Fibroblast of skin of back (primary cell): ENCODE results near the gene C13orf46.

Experiments used
- DNase-seq: peaks from one replicate; pipeline ENCODE4 v3.0.0-alpha.2; 2013

The C13orf46 gene

DNA sequence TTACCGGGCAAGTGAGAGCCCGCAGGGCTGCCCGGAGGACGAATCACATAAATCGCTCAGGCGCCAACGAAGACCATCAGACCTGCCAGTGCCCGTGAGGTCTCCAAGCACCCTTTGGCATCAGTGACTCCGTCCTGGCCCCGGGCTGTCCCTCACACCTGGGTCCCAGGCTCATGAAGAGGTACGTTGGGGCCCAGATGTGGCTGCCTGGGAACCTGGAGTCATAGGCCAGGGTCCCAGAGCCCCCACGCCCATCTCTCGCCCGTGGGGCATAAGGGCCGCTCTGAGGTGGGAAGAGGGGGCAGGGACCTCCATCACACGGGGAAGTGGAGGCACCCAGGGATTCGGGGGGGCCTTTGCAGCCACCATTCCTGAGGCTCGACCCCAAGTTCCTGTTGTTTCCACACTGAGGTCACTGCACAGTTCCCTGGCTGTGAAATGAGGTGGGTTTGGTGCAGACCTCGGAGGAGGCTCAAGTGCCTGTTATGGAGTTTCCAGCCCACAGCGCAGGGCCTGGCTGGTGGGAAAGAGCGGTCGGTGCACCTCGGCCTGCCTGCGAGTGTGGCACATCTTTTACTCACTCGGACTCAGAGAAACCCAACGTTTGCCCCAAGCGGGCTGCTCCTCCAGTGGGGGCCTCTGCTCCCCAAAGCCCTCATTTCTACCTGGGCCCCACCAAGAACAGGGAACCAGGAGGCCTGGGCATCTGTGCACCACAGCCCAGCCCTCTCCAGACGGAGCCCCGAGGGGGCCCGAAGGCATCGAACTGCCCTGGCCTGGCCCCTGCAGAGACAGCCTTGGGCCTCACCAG lies 35.9 kb upstream of the C13orf46 start:
- no peak for DNase-seq

DNA sequence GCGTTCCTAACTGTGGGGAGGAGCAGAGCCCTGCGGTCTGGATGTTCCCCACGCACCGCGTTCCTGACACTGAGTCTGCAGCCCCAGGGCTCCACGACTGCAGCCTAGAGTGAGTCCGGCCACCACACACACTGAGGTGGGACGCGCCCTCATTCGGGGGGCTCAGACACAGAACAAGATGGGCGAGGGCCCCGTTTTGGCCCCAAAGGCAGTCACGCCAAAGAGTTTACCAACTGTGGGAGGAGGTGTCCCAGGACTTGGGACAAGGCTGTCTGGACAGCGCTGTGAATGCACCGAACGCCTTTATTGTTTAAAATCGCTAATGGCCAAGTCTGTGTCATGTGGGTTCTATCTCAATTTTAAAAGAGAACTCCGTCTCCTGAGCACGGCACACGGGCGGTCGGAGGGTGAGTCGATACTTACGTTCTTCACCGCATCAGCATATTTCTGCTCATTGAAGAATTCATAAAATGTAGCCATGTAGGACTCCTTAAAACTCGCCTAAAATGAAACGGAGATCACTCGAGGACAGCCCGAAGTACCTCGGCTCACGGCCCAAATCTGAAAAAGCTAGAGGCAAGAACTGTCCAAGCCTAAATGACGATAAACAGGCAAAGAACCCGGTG lies 35.2 kb upstream of the C13orf46 start:
- no peak for DNase-seq

DNA sequence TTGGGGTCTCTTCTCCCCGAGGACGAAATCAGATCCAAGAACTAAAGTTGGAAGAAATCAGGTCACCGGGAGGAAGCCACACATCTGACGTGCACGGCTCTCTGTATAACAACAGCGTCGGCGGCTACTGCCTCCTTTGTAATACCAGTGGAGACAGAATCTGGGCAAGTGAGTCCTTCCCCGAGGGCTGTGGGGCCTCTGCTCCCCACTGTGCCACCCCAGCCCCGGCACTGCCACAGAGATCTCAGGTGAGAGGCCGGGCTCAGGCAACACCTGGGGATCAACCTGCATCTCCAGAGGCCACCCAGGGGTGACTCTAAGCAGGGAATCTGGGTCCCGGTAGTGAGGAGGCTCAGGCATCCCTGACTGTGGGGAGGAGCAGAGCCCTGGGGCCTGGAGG lies 33.7 kb upstream of the C13orf46 start:
- no peak for DNase-seq

DNA sequence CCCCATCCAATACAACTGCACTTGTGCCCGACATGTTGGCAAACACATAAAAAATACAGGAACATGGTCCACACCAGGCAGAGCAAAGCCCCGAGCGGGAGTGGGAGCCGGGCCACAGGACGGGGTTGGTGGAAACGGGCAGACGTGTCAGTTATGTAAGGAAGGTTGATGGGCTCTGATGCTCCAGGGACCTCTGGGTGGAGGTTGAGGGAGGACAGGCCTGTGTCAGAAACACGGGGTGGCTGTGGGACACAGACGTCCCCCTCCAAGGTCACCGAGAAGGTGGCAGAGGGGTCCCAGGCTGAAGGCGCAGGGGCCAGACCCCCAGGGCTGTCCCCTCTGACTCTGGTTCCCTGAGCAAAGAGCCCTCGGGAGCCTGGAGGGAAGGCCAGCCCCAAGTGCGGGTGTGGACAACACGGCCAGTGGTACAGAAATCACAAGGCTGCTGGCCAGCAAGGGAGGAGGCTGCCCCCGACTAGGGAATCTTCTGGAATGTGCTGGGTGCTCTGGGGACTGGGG lies 31.4 kb upstream of the C13orf46 start:
- no peak for DNase-seq

DNA sequence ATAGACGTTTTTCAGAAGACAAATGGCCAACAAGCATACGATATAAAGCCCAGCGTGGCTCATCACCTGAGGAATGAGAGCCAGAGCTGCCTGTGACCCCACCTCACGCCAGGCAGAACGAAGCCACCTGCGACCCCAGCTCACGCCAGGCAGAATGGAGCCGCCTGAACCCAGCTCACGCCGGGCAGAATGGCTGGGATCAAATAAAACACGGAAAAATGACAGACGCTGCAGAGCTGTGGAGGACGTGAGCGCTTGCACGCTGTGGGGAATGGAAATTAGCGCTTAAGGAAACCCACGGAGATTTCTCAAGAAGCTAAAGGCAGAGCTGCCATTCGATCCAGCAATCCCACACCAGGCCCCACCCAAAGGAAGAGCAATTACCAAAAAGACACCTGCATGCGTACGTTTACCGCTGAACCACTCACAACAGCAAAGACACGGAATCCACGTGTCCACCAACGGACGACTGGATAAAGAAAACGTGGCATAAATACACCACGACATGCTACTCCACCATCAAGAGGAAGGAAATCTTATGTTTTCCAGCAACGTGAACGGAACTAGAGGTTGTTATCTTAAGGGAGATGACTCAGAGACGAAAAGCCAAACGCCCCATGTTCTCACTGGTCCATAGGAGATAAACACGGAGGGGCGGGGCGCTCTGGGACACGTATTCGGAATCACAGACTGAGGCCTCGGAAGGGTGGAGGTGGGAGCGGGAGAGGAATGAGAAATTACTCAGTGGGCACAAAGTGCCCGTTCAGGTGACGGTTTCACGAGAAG lies 30.7 kb upstream of the C13orf46 start:
- peak; percentile 54 for DNase-seq

DNA sequence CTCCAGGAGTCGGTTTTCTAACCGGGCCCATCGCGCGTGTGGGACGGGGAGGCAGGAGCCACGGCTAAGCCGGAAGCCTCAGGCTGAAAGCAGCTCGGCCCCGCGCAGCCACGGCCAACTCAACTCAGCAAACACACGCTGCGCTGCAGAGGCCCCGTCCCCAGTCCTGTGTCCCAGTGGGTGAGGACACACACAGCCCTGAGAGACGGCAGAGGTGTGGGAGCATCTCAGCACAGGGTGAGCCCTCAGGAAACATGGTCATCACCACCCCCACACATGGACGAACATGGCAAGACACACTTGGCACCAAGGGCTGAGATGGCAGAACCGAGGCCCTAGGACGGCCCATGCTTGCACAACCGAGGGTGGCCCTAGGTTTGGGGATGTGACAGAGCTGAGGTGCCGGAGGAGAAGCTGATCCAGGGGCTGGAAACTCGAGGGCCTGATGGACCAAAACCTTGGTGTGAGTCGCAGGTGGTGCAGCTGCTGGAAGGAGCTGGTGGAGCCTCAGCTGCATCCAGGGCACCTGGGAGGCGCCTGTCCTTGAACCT lies 29.0 kb upstream of the C13orf46 start:
- DNase-seq, result no peak

DNA sequence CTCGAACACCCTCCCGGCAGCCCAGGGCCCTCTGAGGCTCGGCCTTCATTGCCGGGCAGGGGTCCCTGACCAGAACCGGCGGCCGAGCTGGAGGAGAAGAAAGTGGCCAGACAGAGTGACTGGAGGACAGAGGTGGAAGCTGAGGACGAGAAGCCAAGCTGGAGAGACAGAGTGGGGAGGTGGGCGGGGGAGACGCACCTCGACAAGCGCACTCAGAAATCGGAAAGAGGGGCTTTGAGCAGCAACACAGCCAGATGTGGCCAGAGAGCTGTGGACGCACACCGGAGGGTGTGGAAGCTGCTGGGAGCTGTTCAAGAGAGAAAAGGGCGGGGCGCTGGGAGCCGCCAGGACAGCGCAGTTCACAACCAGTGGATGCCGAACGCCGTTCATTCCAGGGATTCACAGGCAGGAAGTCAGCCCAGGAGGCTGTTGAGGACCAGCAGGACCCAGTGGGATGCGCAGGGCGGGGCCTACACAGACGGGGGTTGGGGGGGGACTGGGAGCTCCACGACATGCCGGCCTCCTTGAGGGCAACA lies 28.2 kb upstream of the C13orf46 start:
- peak; percentile 31 for DNase-seq

DNA sequence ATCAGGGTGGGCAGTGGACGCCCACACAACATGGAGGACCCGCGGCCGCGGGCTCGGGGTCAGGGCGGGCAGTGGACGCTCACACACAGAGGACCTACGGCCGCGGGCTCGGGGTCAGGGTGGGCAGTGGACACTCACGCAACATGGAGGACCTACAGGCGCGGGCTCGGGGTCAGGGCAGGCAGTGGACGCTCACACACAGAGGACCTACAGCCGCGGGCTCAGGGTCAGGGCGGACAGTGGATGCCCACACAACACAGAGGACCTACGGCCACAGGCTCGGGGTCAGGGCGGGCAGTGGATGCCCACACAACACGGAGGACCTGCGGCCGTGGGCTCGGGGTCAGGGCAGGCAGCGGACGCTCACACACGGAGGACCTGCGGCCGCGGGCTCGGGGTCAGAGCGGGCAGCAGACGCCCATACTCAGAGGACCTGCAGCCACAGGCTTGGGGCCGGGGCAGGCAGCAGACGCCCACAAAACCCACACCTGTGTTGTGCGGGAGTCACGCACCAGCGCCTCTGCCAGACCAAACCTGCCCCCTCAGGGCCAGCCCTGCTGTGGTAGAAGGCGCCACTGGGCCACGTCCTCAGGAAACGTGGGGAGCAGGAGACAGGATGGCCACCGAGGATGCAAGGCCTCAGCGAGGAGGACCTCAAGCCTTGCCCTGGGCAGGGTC lies 27.6 kb upstream of the C13orf46 start:
- DNase-seq, result no peak

DNA sequence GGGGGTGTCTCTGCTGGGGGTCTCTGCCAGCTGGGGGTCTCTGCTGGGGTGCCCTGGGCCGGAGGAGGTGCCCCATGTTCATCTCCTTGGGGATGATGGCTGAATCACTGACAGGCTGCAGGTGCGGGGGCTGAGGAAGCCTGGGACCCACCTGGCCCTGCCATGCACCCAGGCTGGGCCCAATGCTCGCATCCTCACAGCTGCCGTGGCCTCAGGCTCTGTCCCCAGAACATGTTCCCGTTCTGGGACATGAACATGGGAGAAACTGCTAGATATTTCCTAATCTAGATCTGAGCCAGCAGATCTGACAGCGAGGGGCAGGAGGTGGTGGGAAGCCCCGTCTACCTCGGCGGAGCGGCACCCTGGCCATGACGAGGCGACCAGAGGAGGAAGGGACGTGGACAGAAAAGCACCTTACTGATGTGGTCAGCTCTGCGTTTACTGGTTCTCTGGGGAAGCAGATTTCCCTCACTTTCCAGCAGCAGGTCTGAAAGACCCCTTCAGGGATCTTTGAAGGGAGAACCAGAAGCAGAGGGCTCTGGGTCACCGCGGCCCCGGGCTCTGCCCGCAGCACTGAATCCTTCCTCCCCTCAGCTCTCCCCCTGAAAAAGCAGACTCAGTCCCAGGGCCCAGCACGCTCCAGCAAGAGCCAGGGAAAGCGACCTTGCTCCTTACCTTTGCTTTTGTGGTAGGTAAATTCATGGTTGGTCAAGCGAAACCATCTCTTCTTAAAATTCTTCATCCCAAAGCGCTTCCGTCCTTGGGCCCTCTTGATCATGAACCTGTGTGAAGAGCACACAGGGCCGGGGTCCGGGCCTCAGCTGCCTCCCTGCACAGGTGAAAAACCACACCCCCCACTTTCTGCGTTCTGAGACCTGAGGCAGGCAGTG lies 26.5 kb upstream of the C13orf46 start:
- no peak for DNase-seq

DNA sequence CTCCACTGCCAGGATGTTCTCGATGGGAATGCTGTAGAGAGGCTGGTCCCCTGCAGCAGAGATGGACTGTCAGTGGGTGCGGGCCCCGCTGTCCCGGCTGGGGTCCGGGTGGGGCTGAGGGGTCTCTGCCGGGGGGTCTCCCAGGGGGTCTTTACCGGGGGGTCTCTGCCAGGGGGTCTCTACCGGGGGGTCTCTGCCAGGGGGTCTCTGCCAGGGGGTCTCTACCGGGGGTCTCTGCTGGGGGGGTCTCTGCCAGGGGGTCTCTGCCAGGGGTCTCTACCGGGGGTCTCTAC lies 25.7 kb upstream of the C13orf46 start:
- DNase-seq, result no peak

DNA sequence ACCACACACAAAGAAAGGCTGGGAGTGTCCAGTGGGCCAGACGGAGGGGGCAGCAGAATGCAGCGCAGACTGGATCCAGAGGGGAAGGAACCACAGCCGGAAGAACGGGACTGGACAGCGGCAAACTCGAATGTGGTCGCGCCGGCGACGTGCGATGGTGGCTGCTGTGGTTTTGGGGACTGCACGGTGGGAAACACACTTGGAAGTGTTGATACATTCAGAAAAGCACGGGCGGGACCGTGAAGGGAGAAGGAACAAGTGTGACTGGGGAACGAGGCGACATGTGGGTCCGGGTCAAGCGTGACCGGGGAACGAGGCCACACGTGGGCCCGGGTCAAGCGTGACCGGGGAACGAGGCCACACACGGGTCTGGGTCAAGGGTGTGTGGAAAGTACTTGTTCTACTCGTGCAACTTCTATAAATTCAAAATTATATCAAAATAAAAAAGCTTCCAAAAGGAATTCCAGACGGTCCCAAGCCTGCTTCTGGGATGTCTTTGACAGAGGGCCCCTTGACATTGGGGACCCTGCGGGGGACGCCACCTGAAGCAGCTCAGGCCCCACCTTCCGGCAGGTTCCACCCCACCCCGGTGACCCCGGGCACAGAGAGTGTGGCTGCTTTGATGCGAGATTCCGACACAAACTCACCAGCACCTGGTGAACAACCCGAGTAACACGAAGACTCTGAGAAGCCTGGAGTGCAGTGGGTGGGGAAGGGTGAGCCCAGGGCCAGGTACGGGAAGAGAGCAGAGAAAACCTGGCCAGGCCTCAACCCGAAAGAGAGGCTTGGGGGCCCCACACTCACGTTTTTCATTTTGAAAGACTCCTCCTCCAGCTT lies 25.1 kb upstream of the C13orf46 start:
- no peak for DNase-seq

DNA sequence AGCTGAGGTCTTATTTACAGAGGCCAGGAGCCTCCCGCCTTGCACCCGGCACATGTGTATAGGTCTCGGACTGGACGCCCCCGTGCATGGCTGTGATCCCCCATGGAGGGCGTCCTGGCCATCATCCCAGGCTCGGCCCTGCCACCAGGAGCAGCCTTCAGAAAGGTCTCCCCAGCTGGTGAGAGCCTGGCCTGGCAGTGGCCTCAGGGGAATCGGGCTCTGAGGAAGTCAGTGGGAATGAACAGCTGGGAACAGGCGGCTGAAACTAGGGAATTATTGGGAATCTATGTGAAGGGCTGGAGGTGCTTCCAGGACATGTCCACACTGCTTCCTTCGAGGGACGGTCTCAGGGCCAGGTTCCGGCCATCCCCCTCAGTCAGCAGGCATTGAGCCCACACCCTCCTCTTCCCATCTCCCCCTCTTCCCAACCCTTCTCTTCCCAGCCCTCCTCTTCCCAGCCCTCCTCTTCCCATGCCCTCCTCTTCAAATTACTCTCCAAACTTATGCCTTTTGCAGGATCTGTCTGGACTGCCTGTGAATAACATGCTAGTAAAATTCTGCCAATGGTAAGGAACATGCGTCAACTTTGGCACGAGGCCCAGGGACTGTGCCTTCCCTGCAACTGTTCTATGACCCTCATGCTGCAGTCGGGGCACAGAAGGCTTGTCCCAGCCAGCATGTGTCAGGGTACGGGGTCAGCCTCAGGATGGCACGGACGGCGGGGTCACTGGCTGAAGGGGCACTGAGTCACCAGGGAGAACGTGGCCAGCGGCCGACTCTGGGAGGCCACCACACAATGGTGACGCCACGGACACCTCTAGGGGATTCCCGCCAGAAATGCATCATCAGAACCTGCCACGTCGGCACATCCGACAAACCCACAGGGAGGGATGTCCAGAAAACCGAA lies 24.2 kb upstream of the C13orf46 start:
- peak; percentile 50 for DNase-seq

DNA sequence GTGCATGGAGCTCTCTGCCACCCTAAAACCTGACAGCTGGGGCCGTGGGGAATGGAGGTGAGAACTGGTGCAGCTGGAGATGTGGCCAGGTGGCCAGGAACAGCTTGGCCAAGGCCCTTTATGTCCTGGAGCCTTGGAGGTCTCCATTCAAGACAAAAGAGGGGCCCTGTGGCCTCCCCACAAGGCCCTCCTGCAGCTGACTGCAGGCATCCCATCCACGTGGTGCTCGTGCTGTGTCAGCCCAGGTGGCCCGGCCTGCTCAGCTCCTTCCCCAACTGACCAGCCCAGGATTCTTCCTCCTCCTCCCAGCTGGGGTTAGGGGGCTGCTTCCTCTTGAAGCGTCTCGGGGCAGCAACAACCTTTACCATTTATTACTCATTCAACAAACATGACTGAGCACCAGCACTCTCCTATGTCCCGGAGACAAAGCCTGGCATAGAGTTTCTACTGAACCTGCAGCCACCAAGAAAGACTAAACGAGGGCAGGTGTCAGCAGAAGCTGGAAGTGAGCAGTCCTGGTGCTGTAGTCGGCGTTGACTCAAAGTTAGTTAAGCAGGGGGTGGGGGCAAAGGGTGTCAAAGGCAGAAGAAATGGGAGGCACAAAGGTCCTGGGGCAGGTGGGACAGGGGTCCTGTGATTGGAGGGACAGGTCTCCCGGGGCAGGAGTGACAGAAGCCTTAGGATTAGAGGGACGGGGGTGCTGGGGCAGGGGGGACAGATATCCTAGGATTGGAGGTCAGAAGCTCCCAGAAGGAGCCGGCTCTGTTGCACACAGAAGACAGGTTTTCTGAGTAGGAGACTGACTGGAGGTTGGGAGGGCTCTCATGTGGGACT lies 23.3 kb upstream of the C13orf46 start:
- no peak for DNase-seq

DNA sequence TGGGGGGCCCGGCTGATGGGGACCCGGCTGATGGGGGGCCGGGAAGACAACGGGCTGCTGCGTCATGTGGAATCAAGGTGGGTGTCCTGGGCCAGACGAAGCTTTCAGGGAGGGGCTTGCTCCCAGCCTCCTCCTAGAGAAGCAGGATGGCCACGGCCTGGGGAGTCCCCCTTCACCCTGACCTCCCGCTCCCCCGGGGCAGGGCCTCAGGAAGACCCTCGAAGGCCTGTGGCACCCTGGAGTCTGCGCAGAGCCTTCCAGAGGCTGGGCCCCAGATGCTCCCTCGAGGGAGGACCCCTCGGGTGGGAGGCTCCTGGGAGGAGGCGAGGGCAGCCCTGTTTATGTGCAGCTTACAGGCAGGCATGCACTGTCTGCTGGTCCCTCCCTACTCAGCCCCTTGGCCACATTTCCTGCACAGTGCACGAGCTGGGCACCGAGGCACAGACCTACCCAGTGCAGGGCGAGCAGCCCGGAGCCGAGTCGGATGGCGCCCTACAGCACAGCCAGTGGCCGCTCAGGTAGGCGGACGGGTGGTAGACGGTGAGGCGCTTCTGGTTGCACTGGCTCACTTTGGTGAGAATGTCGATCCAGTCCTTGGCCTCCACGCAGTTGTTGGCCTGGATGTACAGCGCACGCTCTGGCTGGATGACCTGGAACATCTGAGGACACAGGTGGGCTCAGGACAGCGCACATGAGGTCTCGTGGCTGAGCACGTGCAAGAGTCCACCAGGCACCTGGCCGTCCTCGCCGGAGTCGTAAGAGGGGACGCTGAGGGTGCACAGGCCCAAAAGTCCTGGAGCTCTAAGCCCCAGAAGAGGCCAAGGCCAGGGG lies 22.4 kb upstream of the C13orf46 start:
- DNase-seq, result no peak

DNA sequence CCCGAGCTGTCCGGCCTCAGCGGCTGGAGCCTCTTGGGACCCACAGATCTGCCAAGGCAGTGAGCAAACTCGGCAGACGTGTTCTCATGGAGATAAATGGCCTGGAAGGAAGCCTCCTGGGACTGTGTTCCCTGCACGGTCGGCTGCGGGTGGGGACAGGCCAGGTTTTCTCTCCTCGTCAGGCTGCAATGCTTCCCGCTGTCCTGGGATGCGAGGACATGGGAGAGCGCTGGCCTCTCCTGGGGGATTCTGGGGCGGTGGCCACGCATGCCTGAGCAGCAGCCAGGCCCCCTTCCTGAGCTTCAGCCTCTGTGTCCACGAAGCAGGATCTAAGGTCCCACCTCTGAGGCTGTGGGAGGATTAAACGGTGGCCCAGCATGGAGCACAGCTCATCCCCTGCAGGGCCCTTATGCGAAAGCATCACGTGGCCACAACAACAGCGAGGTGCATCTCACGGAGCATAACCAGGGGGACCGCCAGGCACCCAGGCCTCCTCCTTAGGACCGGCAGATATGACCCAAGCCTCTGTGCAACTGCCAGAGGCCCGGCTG lies 21.2 kb upstream of the C13orf46 start:
- DNase-seq, result no peak

DNA sequence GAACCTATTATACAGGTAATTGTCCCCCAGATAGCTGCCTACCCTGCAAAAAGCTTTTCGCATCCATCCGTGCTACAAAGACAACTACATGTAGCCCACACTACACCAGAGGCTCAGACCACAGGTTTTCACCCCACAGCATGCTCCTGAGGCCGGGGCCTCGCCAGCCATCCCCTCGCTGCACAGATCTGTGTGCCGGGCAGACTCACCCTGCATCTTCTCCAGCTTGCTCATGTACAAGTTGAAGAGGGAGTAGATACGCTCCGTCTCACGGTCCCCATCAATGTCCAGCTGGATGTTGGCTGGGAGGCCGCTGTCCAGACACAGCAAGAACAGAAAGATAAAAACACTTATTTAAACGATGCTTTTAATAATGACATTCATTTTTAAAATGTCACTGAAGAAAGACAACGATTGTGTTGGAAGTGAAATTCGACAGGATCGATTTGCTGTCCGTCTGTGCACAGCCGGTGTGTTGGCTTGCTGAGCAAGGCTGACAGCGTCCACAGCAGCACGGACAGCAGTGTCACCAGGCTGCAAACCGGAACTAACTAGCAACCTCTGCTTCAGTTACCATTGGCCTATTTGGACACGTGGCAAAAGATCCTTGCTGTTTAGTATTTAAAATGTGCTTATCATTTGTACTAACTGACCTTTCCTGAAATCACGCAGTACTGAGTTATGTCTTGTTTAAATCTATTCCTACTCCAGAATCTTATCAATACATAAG lies 18.6 kb upstream of the C13orf46 start:
- no peak for DNase-seq
